HL-60 (cell line): ENCODE data around the gene CFAP54.
"Not testable (repeated sequence)": the region's sequence is repeated elsewhere in the genome, so short reads cannot be mapped to it uniquely, and the experiment has no call there.

ENCODE experiments used
- DNase-seq, 2 experiments: peaks; one replicate each; pipeline ENCODE4 v3.0.0-alpha.2; 2010 to 2020; ENCODE audit warnings: low read depth in 1 of 2, low spot score in 1 of 2
- H3K27ac ChIP-seq: fragments of 250-450 bp; sonication (Bioruptor Pico); replicated peaks from 2 replicates; pipeline ENCODE4 v1.5.1; 2020; ENCODE audit warnings: mild to moderate bottlenecking, moderate library complexity
- H3K27me3 ChIP-seq: fragments of 250-450 bp; sonication (Bioruptor Pico); 2 replicates; pipeline ENCODE4 v1.5.1; 2021; ENCODE audit warnings: mild to moderate bottlenecking, moderate library complexity; ENCODE audit not compliant: insufficient read depth, poor library complexity, severe bottlenecking
- H3K4me3 ChIP-seq: replicated peaks from 2 replicates; pipeline ENCODE4 v1.5.1; 2011; ENCODE audit warnings: mild to moderate bottlenecking, control low read depth, low read length; ENCODE audit not compliant: insufficient read depth
- GABPA ChIP-seq: IDR thresholded peaks from 2 replicates; pipeline ENCODE4 v1.6.1; 2012; ENCODE audit warnings: low read depth
- POLR2AphosphoS5 ChIP-seq: IDR thresholded peaks from 2 replicates; pipeline ENCODE4 v1.6.1; 2012; ENCODE audit warnings: low read depth
- SPI1 ChIP-seq: IDR thresholded peaks from 2 replicates; pipeline ENCODE4 v1.6.1; 2012; ENCODE audit warnings: low read depth, mild to moderate bottlenecking, borderline replicate concordance
- TF ChIP-seq, protein P1 (sequence below): IDR thresholded peaks from 2 replicates; pipeline ENCODE4 v1.6.1; 2012; ENCODE audit warnings: low read depth; ENCODE audit not compliant: insufficient replicate concordance
- TF ChIP-seq, protein P2 (sequence below): IDR thresholded peaks from one replicate; pipeline ENCODE4 v1.5.1; 2011; ENCODE audit warnings: low read length, control low read depth, inconsistent platforms; ENCODE audit not compliant: insufficient read depth

CFAP54 gene

DNA sequence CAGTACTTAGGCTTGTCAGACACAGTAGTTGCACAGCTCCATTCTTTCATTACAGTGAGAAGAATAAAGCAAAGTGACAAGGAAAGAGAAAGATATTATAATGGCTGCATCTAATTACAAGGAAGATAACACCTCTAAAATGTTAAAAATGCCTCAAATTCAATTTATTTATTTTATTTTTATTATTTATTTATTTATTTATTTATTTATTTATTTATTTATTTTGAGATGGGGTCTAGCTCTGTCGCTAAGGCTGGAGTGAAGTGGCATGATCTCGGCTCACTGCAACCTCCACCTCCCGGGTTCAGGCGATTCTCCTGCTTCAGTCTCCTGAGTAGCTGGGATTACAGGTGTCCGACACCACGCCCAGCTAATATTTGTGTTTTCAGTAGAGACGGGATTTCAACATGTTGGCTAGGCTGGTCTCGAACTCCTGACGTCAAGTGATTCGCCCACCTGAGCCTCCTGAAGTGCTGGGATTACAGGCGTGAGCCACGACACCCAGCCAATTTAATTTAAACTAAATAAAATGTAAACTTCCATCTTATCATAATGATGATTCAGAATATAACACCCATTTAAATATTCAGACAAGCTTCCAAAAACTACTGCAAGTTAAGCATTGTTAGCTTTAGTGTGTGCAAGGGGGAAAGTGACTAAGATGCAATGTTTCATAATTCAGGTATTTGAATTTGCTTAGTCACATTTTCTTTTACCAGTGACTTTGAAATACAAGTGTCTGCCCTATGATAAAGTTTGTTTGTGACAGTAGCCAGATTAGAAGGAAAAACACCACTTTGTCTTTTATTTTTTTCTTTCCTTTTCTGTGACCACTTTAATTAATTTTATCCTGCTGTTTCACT is 2.4 kb upstream of the CFAP54 start:
- Histone ChIP-seq H3K27ac (no peak overlapping the region), H3K27me3 (peaks cover 8% of the 10 kb centered on the region), H3K4me3 (no peak overlapping the region)
- TF ChIP-seq, protein P1, sequence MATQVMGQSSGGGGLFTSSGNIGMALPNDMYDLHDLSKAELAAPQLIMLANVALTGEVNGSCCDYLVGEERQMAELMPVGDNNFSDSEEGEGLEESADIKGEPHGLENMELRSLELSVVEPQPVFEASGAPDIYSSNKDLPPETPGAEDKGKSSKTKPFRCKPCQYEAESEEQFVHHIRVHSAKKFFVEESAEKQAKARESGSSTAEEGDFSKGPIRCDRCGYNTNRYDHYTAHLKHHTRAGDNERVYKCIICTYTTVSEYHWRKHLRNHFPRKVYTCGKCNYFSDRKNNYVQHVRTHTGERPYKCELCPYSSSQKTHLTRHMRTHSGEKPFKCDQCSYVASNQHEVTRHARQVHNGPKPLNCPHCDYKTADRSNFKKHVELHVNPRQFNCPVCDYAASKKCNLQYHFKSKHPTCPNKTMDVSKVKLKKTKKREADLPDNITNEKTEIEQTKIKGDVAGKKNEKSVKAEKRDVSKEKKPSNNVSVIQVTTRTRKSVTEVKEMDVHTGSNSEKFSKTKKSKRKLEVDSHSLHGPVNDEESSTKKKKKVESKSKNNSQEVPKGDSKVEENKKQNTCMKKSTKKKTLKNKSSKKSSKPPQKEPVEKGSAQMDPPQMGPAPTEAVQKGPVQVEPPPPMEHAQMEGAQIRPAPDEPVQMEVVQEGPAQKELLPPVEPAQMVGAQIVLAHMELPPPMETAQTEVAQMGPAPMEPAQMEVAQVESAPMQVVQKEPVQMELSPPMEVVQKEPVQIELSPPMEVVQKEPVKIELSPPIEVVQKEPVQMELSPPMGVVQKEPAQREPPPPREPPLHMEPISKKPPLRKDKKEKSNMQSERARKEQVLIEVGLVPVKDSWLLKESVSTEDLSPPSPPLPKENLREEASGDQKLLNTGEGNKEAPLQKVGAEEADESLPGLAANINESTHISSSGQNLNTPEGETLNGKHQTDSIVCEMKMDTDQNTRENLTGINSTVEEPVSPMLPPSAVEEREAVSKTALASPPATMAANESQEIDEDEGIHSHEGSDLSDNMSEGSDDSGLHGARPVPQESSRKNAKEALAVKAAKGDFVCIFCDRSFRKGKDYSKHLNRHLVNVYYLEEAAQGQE, result no peak
- TF ChIP-seq POLR2AphosphoS5 (no peak), GABPA (no peak), SPI1 (no peak)
- TF ChIP-seq, protein P2, sequence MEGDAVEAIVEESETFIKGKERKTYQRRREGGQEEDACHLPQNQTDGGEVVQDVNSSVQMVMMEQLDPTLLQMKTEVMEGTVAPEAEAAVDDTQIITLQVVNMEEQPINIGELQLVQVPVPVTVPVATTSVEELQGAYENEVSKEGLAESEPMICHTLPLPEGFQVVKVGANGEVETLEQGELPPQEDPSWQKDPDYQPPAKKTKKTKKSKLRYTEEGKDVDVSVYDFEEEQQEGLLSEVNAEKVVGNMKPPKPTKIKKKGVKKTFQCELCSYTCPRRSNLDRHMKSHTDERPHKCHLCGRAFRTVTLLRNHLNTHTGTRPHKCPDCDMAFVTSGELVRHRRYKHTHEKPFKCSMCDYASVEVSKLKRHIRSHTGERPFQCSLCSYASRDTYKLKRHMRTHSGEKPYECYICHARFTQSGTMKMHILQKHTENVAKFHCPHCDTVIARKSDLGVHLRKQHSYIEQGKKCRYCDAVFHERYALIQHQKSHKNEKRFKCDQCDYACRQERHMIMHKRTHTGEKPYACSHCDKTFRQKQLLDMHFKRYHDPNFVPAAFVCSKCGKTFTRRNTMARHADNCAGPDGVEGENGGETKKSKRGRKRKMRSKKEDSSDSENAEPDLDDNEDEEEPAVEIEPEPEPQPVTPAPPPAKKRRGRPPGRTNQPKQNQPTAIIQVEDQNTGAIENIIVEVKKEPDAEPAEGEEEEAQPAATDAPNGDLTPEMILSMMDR, result no peak
- DNase-seq, result no peak

DNA sequence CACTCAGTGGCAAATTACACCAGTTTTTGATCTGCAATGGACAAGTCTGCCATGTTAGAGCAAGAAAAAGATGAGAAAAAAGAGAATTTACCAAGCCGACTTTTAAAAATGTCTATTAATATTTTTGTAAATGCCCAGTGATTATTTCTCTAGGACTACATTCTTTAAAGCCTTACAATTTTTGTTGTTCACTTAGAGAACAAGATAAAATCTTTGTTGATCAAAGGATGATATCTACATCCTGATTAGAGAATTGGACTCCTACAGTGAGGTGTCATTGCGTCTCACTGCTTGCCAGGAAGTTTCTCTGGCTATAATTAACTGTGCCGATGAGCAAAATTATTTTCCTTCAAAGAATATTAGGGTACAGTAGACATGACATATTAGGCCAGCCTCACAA is 1.7 kb upstream of the CFAP54 start:
- H3K27me3 ChIP-seq, result peaks cover 8% of the 10 kb centered on the region
- TF ChIP-seq POLR2AphosphoS5, result no peak
- TF ChIP-seq, protein P1, result no peak
- TF ChIP-seq, protein P2, result no peak
- TF ChIP-seq SPI1, result no peak
- no peak for TF ChIP-seq GABPA
- no peak for DNase-seq
- no peak overlapping the region for H3K4me3 ChIP-seq
- H3K27ac ChIP-seq, result no peak overlapping the region

DNA sequence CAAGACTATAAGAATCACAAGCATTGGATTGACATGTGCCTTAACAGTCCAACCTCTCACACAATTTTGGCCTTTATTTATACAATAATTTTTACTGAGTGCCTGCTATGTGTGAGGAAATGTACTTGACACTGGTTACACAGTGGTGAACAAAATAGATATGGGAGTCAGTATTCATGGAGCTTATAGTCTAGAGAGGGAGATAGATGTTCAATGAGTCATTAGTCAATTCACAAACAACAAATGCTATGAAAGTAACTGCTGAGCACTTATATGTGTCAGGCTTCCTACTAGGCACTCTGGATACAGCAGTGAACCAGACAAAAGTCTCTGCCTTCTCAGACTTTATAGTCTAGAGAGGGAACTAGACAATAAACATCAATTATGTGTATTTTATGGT is 3.7 kb downstream of the CFAP54 start:
- no peak for DNase-seq
- H3K27me3 ChIP-seq, result peaks cover 8% of the 10 kb centered on the region
- no peak overlapping the region for H3K4me3 ChIP-seq
- TF ChIP-seq, protein P2, result no peak
- no peak for TF ChIP-seq GABPA
- no peak for TF ChIP-seq SPI1
- no peak for TF ChIP-seq POLR2AphosphoS5
- TF ChIP-seq, protein P1, result no peak
- no peak overlapping the region for H3K27ac ChIP-seq

DNA sequence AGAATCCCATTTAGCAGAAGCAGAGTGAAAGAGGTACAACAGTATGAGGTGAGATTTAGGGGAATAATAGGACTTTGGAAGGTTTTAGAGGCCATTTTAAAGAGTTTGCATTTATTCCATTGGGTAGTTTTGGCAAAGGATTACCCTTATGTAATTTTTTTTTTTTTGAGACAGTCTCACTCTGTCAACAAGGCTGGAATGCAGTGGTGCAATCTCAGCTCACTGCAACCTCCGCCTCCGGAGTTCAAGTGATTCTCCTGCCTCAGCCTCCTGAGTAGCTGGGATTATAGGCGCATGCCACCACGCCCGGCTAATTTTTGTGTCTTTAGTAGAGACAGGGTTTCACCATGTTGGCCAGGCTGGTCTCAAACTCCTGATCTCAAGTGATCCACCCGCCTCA is 4.8 kb downstream of the CFAP54 start:
- not testable (repeated sequence) for DNase-seq, H3K4me3 ChIP-seq, H3K27me3 ChIP-seq, H3K27ac ChIP-seq
